HCT116 (cell line): ENCODE results near the gene ANO4.

ENCODE experiments used
- ATF3 ChIP-seq: IDR thresholded peaks from 2 replicates; pipeline ENCODE4 v1.6.1; 2012
- CTCF ChIP-seq, 3 experiments: fragments of 200-600 bp in 1 of 3; sonication (generic) in 1 of 3; IDR thresholded peaks in 2 of 3; conservative IDR thresholded peaks in 1 of 3; 2 replicates each; pipeline ENCODE4 v1.5.1; 2012 to 2017; ENCODE audit warnings: low read depth in 2 of 3, low read length in 2 of 3, antibody characterized with exemption in 1 of 3, borderline replicate concordance in 1 of 3, control low read depth in 1 of 3, mild to moderate bottlenecking in 1 of 3, mixed read lengths in 1 of 3, mixed run types in 1 of 3, moderate library complexity in 1 of 3; ENCODE audit not compliant: insufficient read depth in 1 of 3
- JUND ChIP-seq: IDR thresholded peaks from 2 replicates; pipeline ENCODE4 v1.6.1; 2012
- POLR2A ChIP-seq: IDR thresholded peaks from 2 replicates; pipeline ENCODE4 v1.7.0; 2011; ENCODE audit warnings: borderline replicate concordance; ENCODE audit not compliant: insufficient read depth, insufficient read length; ENCODE audit errors: extremely low read depth
- ZBTB33 ChIP-seq: IDR thresholded peaks from 2 replicates; pipeline ENCODE4 v1.6.1; 2011; ENCODE audit warnings: mild to moderate bottlenecking, low read length, moderate library complexity; ENCODE audit not compliant: insufficient replicate concordance; ENCODE audit errors: extremely low read depth
- ZFX ChIP-seq: fragments of 450-650 bp; IDR thresholded peaks from 2 replicates; pipeline ENCODE4 v1.6.1; 2017
- ZNF274 ChIP-seq: fragments of 200-500 bp; sonication (Bioruptor generic); IDR thresholded peaks from 2 replicates; pipeline ENCODE4 v1.6.1; 2014; ENCODE audit warnings: mild to moderate bottlenecking, low read depth, low read length, inconsistent platforms

- TF ChIP-seq CTCF (IDR thresholded peaks at IDR 0.05 in 2 of 3, conservative IDR thresholded peaks at IDR 0.05 in 1 of 3; ENCODE audit: borderline replicate concordance in 1 of 3, insufficient read depth in 1 of 3, low read depth in 2 of 3, low read length in 2 of 3) (no peak), JUND (no peak), ZBTB33 (no peak), ZFX (no peak), POLR2A (no peak), ATF3 (no peak), ZNF274 (no peak)
These were observed 288.1 kb downstream of the ANO4 start for GRCh38 chr12:101082706-101083105.
